Measurements from ENCODE around the gene WDR87. TPM values are rescaled to one million over a fixed set of nuclear protein-coding genes. Genes with fewer than 3 reads are reported as not detected.

WDR87 gene
- total and polyA plus RNA-seq, 2 of the 4 experiments (the other 2 are of a cell fraction): not detected

DNA sequence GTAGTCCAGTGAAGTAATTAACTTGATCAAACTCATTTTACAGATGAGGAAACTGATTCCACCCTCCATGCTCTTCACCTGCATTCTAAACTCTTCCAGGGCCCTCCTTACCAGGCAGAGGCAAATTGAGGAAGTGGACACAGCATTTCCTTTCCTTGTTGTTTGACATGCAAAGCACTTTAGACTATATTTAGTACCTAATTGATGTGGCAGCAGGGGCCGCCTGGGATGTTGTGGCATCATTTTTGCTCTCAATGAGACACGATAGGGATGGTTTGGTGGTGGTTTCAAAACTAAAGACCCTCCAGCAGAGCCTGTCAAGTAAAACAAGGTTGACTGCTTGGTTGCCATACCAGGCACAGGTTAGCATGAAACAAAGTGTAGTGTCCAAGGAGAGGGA lies 8.5 kb upstream of the WDR87 start (continued):
- TF ChIP-seq, protein P1, sequence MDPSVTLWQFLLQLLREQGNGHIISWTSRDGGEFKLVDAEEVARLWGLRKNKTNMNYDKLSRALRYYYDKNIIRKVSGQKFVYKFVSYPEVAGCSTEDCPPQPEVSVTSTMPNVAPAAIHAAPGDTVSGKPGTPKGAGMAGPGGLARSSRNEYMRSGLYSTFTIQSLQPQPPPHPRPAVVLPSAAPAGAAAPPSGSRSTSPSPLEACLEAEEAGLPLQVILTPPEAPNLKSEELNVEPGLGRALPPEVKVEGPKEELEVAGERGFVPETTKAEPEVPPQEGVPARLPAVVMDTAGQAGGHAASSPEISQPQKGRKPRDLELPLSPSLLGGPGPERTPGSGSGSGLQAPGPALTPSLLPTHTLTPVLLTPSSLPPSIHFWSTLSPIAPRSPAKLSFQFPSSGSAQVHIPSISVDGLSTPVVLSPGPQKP (IDR thresholded peaks at IDR 0.05; ENCODE audit: borderline replicate concordance, low read depth, low read length): no peak
- TF ChIP-seq FOS (IDR thresholded peaks at IDR 0.05; ENCODE audit: low read depth, low read length) (no peak), CHD1 (IDR thresholded peaks at IDR 0.05; ENCODE audit: low read depth, low read length) (no peak), NFE2L2 (IDR thresholded peaks at IDR 0.05; ENCODE audit: low read depth, low read length) (no peak)

DNA sequence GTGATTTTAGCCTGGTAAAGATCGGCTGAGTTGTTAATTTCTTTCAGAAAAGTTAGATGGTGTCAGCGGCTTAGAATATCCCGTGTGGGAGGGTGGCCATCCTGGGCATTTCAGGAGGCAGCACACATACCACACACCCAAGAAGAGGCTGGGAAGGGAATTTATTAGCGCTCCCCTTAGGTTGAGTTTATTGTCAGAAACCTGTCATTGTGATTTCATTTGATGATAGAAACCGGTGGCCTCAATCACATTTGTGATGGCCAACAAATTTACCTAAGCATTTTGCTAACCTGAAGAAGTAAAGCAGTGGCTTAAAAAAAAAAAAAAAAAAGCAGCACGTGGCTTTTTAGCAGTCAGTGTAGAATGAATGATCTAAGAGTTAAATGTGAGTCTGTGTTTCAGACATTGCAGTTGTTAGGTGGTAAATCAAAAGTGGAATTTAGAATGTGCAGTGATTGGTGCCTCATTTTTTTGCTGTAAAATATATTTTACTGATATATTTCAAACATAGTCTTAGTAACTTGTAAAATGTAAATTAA lies 3.3 kb upstream of the WDR87 start:
- DNase-seq: no peak
- Histone ChIP-seq H4K91ac (ENCODE audit: insufficient read depth, low read depth, low read length) (no peak overlapping the region), H2BK5ac (ENCODE audit: low read depth, low read length, poor library complexity, severe bottlenecking) (no peak overlapping the region), H3K4me3 (ENCODE audit: insufficient read depth, low read depth, low read length) (no peak overlapping the region), H2AK9ac (replicated peaks; ENCODE audit: low read depth, low read length, poor library complexity) (no peak overlapping the region), H3K4ac (ENCODE audit: low read depth, low read length) (no peak overlapping the region), H2BK15ac (ENCODE audit: low read depth, low read length) (no peak overlapping the region), H2BK20ac (ENCODE audit: low read depth, low read length) (no peak overlapping the region), H2BK120ac (ENCODE audit: low read depth, low read length) (no peak overlapping the region), H4K8ac (ENCODE audit: low read depth in 2 of 2, low read length in 2 of 2) (0 out of 4 replicates have a peak overlapping the region, but pooled peaks of 1 of the 2 experiments have one; percentile 5), H3K4me1 (ENCODE audit: control insufficient read depth, insufficient read depth, low read length) (peaks cover 5% of the 10 kb centered on the region; the same call in 1 of the 2 replicates), H3K36me3 (ENCODE audit: control insufficient read depth, insufficient read depth, low read length) (no peaks in the 10 kb centered on the region), H3K27ac (ENCODE audit: insufficient read depth, low read length) (no peak overlapping the region), H3K18ac (ENCODE audit: low read depth, low read length) (no peak overlapping the region), H3K4me2 (ENCODE audit: low read depth, low read length) (peak overlapping the region; percentile 22; the same call in 1 of the 2 replicates), H3K9ac (ENCODE audit: low read depth, low read length) (no peak overlapping the region), H2AFZ (replicated peaks; ENCODE audit: low read length, poor library complexity) (no peak overlapping the region), H4K20me1 (ENCODE audit: insufficient read depth, low read length) (peaks cover 24% of the 10 kb centered on the region), H3K23ac (ENCODE audit: low read depth, low read length) (0 out of 2 replicates have a peak overlapping the region, but pooled peaks have one; percentile 8), H3K79me1 (ENCODE audit: low read depth in 1 of 2, low read length in 2 of 2) (peaks cover 18 to 70% of the 10 kb centered on the region in 2 experiments), H3K14ac (replicated peaks; ENCODE audit: low read depth, low read length) (0 out of 2 replicates have a peak overlapping the region, but pooled peaks have one; percentile 45), H4K5ac (ENCODE audit: low read depth, low read length) (no peak overlapping the region), H3K27me3 (ENCODE audit: control insufficient read depth, insufficient read depth, low read length) (no peaks in the 10 kb centered on the region), H2AK5ac (ENCODE audit: low read depth, low read length) (peak overlapping the region; percentile 70; the same call in 1 of the 2 replicates), H3K56ac (ENCODE audit: extremely low read depth, insufficient read depth, low read length) (no peak overlapping the region), H3K9me1 (ENCODE audit: insufficient read depth, low read length) (peaks cover 11% of the 10 kb centered on the region; the same call in 1 of the 2 replicates), H3K9me3 (ENCODE audit: control insufficient read depth, insufficient read depth, low read length) (no peaks in the 10 kb centered on the region)
- ChIA-PET POLR2A (ENCODE audit: unreplicated experiment) (no interaction called here), CTCF (interaction anchor here (0.8 kb wide), 1 partner anchor 22 kb away, joined by 3 read pairs; no protein-coding TSS in a partner anchor)
- dilution Hi-C loops (cut with HindIII; ENCODE audit: low sequenced_read_pairs, unreplicated experiment): no loop called here
- in situ Hi-C loops (cut with MboI; ENCODE audit: low sequenced_read_pairs): loop anchor here (5.0 kb wide), 1 partner anchor 188 kb away; no protein-coding TSS in a partner anchor
- TF ChIP-seq, protein P1 (IDR thresholded peaks at IDR 0.05; ENCODE audit: borderline replicate concordance, low read depth, low read length): no peak
- TF ChIP-seq RFX5 (IDR thresholded peaks at IDR 0.05; ENCODE audit: low read depth, low read length): no peak
- TF ChIP-seq MAFK (IDR thresholded peaks at IDR 0.05; ENCODE audit: low read depth, low read length): no peak
- no peak for TF ChIP-seq MAZ (IDR thresholded peaks at IDR 0.05; ENCODE audit: borderline replicate concordance, low read depth, low read length)
- TF ChIP-seq CEBPB (IDR thresholded peaks at IDR 0.05; ENCODE audit: low read depth, low read length): no peak
- TF ChIP-seq, protein P2, sequence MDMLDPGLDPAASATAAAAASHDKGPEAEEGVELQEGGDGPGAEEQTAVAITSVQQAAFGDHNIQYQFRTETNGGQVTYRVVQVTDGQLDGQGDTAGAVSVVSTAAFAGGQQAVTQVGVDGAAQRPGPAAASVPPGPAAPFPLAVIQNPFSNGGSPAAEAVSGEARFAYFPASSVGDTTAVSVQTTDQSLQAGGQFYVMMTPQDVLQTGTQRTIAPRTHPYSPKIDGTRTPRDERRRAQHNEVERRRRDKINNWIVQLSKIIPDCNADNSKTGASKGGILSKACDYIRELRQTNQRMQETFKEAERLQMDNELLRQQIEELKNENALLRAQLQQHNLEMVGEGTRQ (IDR thresholded peaks at IDR 0.05; ENCODE audit: low read depth, low read length): 0 out of 2 replicates have a peak, but pooled peaks have one; percentile 11
- ATAC-seq (ENCODE audit: low read depth): no peak
- intact Hi-C loops (cut with micrococcal nuclease): no loop called here
- no CpG with 5 or more reads among the region's 6 CpGs for WGBS, 2 experiments (ENCODE audit: extremely low coverage in 2 of 2, insufficient read length in 1 of 2)
- no TSS peak for BruUV-seq (replicated peaks)

All from IMR-90 (cell line).